HG03558 (cell line): ENCODE results near the gene TIMM13.
A peak's percentile ranks its signal among the peaks of the same experiment; 100 is the strongest.
"Not testable (repeated sequence)": the region's sequence is repeated elsewhere in the genome, so short reads cannot be mapped to it uniquely, and the experiment has no call there.

Experiments used
- ATAC-seq: cut with Tn5 transposase; IDR thresholded peaks from one replicate; pipeline ENCODE4 v1.9.1; 2021; ENCODE audit warnings: moderate number of reproducible peaks; ENCODE audit not compliant: unreplicated experiment; ENCODE audit errors: extremely low read depth

TIMM13 gene

GRCh38 chr19:2427429-2428320, at the start of gene TIMM13:
TSS of gene TIMM13 (minus strand) at chr19:2427586. CDS start at chr19:2427533, 53 bp downstream.
- peak; percentile 61 for ATAC-seq

DNA sequence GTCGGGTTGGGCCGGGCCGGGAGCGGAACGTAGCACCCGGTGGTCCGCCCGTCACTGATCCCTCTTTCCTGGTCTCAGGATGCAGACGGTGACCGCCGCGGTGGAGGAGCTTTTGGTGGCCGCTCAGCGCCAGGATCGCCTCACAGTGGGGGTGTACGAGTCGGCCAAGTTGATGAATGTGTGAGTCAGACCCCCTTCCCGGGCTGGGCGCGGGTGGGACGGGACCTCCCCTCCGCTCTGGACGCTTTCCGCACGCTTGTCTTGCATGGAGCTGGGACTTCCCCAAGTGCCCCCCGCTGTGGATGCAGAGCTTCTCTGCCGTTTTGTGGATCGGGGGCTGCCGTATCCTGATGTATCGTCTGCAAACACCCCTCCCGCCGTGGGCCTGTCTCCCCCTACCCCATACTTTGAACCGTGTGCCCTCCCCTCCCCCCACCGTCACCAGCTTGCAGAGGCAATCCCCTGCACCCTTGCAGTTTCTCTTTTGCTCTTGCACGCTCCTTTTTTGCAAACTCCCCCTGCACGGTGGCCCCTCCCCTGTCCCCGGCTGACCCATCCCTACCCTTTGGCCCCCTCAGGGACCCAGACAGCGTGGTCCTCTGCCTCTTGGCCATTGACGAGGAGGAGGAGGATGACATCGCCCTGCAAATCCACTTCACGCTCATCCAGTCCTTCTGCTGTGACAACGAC, 49.2 kb upstream of the TIMM13 start:
- peak; percentile 1 for ATAC-seq

- peak; percentile 29 for ATAC-seq
Observed at GRCh38 chr19:2475702-2476450, 48.5 kb upstream of the TIMM13 start, which contains the start of gene GADD45B. TSS of gene GADD45B (plus strand) at chr19:2476127. CDS start at chr19:2476359, 232 bp downstream.

DNA sequence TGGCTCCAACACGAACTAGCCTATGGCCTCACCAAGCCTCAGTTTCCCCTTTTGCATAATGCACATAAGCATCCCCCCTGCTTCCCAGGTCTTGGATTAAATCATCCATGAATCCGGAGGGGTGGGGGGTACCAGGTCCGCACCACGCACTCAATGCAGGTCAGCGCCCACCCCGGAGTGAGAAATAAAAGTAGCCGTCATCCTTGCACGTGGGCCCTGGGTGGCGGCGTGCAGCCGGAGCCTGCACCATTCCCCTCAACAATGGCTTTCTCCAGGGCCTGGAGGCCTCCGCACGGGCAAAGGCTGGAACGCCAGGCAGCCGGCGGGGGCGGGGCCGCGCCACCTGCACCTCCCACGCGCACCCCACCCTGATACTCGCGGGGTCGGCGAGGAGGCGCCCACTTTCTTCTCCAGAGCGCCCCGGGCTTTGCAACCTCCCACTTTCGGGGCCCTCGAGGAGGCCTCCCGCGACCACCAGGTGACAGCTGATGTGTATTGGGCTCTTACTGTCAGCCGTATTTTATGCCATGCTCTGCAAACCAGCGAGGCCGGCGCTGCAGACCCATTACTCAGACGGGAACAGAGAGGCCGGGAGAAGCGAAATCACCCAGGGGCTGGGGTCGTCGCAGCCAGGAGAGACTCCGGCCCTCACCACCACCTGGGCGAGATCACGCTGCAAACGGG, 47.8 kb upstream of the TIMM13 start:
- ATAC-seq = no peak

DNA sequence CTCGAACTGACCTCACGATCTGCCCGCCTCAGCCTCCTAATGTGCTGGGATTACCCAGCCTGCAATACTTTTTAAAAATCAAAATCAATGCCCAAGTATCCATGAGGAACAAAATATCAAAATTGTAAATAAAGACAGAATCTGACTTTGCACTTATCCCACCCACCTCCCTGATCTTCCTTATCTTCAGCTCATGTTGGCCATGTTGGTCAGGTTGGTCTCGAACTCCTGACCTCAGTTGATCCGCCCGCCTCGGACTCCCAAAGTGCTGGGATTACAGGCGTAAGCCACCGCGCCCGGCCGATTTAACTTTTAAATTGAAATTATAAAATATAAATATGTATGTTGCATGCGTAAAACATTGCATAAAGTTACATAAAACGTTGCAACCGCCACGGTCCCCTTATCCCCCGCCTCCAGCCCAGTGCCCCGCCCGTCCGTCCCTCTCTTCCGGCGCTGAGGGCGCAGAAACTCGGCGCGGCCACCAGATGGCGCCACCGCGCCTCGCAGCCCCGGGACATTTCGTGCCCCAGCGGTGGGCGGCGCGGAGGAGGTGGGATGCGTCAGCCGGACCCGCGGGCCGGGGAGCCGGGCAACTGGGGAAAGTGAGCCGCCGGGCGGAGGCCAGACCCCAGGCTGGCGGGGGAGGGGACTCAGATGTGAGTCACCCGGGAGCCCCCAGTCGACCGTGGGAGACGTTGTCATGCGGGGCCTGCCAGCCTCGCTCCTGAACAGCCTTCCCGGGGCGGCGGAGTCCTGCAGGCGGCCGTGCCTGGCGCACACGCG, 47.0 kb upstream of the TIMM13 start:
- ATAC-seq = no peak

DNA sequence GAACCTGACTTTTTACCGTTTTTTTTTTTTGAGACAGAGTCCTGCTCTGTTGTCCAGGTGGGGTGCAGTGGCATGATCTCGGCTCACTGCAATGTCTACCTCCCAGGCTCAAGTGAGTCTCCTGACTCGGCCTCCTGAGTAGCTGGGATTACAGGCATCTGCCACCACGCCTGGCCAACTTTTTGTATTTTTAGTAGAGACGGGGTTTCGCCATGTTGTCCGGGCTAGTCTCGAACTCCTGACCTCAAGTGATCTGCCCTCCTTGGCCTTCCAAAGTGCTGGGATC, 42.5 kb upstream of the TIMM13 start:
- not testable (repeated sequence) for ATAC-seq

- no peak for ATAC-seq
Observed at GRCh38 chr19:2469102-2469914, 41.9 kb upstream of the TIMM13 start.

DNA sequence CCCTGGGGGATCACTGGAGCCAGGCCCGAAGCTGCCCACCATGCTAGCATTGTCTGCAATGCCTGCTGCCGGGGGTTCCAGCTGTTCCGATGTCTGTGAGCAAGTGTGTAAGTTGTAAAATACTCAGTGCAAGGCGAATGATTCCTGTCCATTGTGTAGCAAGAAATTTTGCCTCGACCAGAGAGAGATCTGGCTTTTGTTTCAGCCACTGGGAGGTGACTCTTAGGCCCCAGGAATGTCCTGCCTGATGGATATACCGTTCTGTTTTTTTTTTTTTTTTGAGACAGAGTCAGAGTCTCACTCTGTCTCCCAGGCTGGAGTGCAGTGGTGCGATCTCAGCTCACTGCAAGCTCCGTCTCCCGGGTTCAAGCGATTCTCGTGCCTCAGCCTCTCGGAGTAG, 41.2 kb upstream of the TIMM13 start:
- ATAC-seq = no peak

DNA sequence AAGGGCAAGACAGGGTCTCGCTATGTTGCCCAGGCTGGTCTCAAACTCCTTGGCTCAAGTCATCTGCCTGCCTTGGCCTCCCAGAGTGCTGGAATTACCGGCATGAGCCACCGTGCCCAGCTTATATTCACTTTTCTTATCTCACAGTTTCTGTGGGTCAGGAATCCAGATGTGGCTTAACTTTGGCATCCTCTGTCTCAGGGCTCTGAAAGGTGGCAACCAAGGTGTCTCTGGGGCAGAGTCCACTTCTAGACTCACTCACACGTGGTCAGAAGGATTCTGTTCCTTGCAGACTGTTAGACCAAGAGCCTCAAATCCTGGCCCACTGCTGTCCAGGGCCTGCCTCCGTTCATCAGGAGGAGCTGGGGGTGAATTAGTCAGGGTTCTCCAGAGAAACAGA, 37.0 kb upstream of the TIMM13 start:
- no peak for ATAC-seq

- ATAC-seq = not testable (repeated sequence)
Observed at GRCh38 chr19:2463694-2464093, 36.3 kb upstream of the TIMM13 start.

GRCh38 chr19:2462635-2463421, 35.4 kb upstream of the TIMM13 start:
- no peak for ATAC-seq

GRCh38 chr19:2461751-2462634, 34.6 kb upstream of the TIMM13 start:
- ATAC-seq = no peak

- ATAC-seq = no peak
Observed at GRCh38 chr19:2460245-2460644, 32.9 kb upstream of the TIMM13 start.

GRCh38 chr19:2458776-2459175, 31.4 kb upstream of the TIMM13 start:
- ATAC-seq = not testable (repeated sequence)

- no peak for ATAC-seq
Observed at GRCh38 chr19:2458054-2458453, 30.7 kb upstream of the TIMM13 start.

DNA sequence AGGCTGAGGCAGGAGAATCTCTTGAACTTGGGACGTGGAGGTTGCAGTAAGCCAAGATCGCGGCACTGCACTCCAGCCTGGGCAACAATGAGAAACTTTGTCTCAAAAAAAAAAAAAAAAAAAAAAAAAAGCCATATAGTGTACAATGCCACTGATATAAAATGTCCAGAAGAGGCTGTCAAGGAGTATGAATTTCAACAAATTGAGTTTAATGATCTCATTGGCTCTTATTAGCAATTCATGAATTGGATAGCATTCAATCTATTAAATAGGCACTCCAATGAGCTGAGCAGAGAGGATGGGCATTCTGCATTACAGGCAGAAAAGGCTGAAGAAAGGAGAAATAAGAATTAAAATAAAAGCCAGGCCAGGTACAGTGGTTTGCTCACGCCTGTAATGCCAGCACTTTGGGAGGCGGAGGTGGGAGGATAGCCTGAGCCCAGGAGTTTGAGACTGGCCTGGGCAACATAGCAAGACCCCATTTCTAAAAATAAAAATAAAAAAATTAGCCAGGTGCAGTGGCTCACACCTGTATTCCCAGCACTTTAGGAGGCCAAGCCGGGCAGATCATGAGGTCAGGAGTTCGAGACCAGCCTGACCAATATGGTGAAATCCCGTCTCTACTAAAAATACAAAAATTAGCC, 30.1 kb upstream of the TIMM13 start:
- ATAC-seq = no peak
